ENCODE results near the gene L2HGDH.

- TF ChIP-seq, protein P1, sequence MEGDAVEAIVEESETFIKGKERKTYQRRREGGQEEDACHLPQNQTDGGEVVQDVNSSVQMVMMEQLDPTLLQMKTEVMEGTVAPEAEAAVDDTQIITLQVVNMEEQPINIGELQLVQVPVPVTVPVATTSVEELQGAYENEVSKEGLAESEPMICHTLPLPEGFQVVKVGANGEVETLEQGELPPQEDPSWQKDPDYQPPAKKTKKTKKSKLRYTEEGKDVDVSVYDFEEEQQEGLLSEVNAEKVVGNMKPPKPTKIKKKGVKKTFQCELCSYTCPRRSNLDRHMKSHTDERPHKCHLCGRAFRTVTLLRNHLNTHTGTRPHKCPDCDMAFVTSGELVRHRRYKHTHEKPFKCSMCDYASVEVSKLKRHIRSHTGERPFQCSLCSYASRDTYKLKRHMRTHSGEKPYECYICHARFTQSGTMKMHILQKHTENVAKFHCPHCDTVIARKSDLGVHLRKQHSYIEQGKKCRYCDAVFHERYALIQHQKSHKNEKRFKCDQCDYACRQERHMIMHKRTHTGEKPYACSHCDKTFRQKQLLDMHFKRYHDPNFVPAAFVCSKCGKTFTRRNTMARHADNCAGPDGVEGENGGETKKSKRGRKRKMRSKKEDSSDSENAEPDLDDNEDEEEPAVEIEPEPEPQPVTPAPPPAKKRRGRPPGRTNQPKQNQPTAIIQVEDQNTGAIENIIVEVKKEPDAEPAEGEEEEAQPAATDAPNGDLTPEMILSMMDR (IDR thresholded peaks at IDR 0.05; ENCODE audit: low read length): no peak
- no peak for TF ChIP-seq EZH2phosphoT487 (IDR thresholded peaks at IDR 0.05; ENCODE audit: low read length)
Measured at GRCh38 chr14:50359631-50360030, 47.6 kb upstream of the L2HGDH start.

Measured in MM.1S (cell line).